Activated T-helper 2 cell treated with anti-CD3 and anti-CD28 coated beads, Interferon-gamma antibody, Interleukin-2, Interleukin-4, amounts not matched to agents 10 μg/mL and 5 μg/mL and 100 μg/mL, durations not matched to agents 14 hours and 24 hours and 36 hours (primary cell): ENCODE results near the gene BAG2. TPM values are rescaled to one million over a fixed set of nuclear protein-coding genes. Genes with fewer than 3 reads are reported as not detected.

Experiments used
- DNase-seq: peaks from one replicate; pipeline ENCODE4 v3.0.0; 2021; ENCODE audit warnings: low spot score
- H3K27ac Mint-ChIP-seq: one replicate; pipeline ENCODE4 v1.8.0; 2021; ENCODE audit warnings: mixed read lengths
- H3K27me3 Mint-ChIP-seq: one replicate; pipeline ENCODE4 v1.8.0; 2021; ENCODE audit warnings: low read depth, mixed read lengths
- H3K36me3 Mint-ChIP-seq: one replicate; pipeline ENCODE4 v1.8.0; 2021; ENCODE audit warnings: low read depth, mixed read lengths
- H3K4me1 Mint-ChIP-seq: one replicate; pipeline ENCODE4 v1.8.0; 2021; ENCODE audit warnings: low read depth, mixed read lengths
- H3K4me3 Mint-ChIP-seq: one replicate; pipeline ENCODE4 v1.8.0; 2021; ENCODE audit warnings: low read depth, mild to moderate bottlenecking, moderate library complexity, mixed read lengths
- H3K9me3 Mint-ChIP-seq: one replicate; pipeline ENCODE4 v1.8.0; 2021; ENCODE audit warnings: mixed read lengths
- intact Hi-C: fragments of 100-400 bp; cut with micrococcal nuclease; formaldehyde crosslinking; loops from one replicate; pipeline ENCODE4 v1.15.1; 2023
- total RNA-seq: library from RNA; stranded (reverse); gene quantifications from 2 replicates; pipeline ENCODE4 v1.2.3, GENCODE V29; 2022

Gene BAG2
- total RNA-seq, 1 donor from 2014 or later = 14.3 TPM

DNA sequence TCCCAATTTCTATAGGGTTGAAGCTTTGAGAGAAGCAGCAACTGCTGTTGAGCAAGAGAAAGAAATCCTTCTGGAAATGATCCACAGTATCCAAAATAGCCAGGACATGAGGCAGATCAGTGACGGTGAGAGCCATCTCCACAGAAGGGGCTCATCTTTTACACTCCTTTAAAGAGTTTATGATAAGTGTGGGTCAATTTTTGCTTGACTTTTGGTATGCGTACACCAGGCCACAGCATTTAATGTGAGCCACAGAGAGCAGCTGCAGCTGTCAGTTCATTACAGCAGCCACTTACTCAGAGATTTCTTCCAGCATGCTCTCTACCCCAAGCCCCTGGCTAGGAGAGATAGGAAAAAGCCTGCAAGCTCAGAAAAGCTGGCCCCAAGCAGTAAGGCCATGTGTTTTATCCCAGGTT is 9.9 kb downstream of the BAG2 start:
- peaks cover 31% of the 10 kb centered on the region for H3K4me1 Mint-ChIP-seq

DNA sequence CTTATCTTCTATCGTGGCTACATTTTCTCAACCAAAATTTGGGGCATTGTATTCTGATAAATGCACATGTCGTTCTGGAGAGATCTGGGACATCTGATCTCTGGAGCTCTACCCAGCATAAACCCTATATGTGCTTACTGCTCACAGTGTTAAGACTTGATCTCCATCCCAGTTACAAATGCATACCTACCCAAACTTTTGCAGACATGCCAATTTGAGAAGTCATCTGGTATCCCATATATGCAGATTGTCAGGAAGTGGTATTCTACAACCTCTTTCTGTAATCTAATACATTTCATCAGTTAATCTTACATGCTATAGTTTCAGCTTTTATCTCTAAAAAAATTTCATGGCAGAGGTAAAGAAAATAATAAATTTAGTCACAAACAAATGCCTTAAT is 11.2 kb downstream of the BAG2 start:
- intact Hi-C loops = no loop called here
- Mint-ChIP-seq H3K4me3 (no peak overlapping the region), H3K27me3 (no peaks in the 10 kb centered on the region)

More for the DNA sequence above, 9.9 kb downstream of the BAG2 start:
- no peak overlapping the region for H3K4me3 Mint-ChIP-seq
- peaks cover 74% of the 10 kb centered on the region for H3K36me3 Mint-ChIP-seq
- peak overlapping the region; percentile 39 for H3K27ac Mint-ChIP-seq
- no peaks in the 10 kb centered on the region for H3K9me3 Mint-ChIP-seq
- DNase-seq = no peak
- no peaks in the 10 kb centered on the region for H3K27me3 Mint-ChIP-seq
- intact Hi-C loops = no loop called here

GRCh38 chr6:57190140-57190539 is 18.0 kb downstream of the BAG2 start:
- no peak overlapping the region for H3K4me3 Mint-ChIP-seq
- H3K27ac Mint-ChIP-seq = no peak overlapping the region
- peaks cover 44% of the 10 kb centered on the region for H3K36me3 Mint-ChIP-seq
- DNase-seq = no peak
- intact Hi-C loops = loop anchor here (5.0 kb wide), 1 partner anchor 127 kb away; the partner anchor contains the start of gene PRIM2
- H3K4me1 Mint-ChIP-seq = peaks cover 5% of the 10 kb centered on the region
- H3K9me3 Mint-ChIP-seq = no peaks in the 10 kb centered on the region
- no peaks in the 10 kb centered on the region for H3K27me3 Mint-ChIP-seq

More for the DNA sequence above, 11.2 kb downstream of the BAG2 start:
- no peak overlapping the region for H3K27ac Mint-ChIP-seq
- peaks cover 23% of the 10 kb centered on the region for H3K4me1 Mint-ChIP-seq
- no peaks in the 10 kb centered on the region for H3K9me3 Mint-ChIP-seq
- H3K36me3 Mint-ChIP-seq = peaks cover 73% of the 10 kb centered on the region
- no peak for DNase-seq

- no peaks in the 10 kb centered on the region for H3K27me3 Mint-ChIP-seq
- H3K36me3 Mint-ChIP-seq = peaks cover 33% of the 10 kb centered on the region
- H3K4me1 Mint-ChIP-seq = no peaks in the 10 kb centered on the region
- no peak overlapping the region for H3K4me3 Mint-ChIP-seq
- H3K27ac Mint-ChIP-seq = no peak overlapping the region
- intact Hi-C loops = loop anchor here (5.0 kb wide), 1 partner anchor 124 kb away; the partner anchor contains the start of gene PRIM2
- DNase-seq = no peak
- no peaks in the 10 kb centered on the region for H3K9me3 Mint-ChIP-seq
Observed at GRCh38 chr6:57193177-57193576, 21.1 kb downstream of the BAG2 start.

GRCh38 chr6:57195457-57195856 is 23.3 kb downstream of the BAG2 start:
- intact Hi-C loops = no loop called here
- Mint-ChIP-seq H3K27me3 (no peaks in the 10 kb centered on the region), H3K27ac (no peak overlapping the region), H3K9me3 (no peaks in the 10 kb centered on the region), H3K4me3 (no peak overlapping the region), H3K36me3 (peaks cover 23% of the 10 kb centered on the region), H3K4me1 (peaks cover 3% of the 10 kb centered on the region)
- DNase-seq = no peak

DNA sequence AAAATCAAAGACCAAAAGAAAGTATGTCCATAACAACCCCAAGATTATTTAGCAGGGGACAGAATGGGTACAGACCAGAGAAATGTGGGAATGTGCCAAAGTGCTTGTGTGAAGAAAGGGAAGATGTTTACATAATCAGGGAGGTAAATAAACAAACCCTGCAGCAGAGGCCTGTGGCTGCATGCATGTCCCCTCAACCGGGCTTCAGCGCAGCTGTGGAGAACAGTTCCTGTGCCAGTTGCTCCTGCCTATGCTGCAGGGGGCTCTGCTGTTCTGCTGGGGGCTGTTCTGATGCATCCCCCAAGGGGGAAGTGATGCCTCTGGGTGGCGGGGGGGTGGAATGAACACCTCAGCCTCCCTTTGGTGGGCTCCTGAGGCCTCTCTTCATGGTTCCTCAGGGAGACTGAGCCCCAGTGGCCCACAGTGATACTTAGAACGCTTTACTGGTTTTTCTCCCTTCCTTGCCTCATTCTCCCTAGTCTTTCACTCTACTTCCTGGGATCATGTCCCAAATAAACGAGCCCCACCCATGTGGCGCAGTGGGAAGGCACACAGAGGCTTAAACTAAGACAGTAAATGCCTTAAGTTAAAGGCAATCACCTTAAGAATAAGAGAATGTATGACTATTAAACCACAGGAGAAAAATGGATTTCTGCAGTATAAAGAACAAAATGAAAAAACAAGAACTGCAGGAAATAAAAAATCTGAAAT is 27.0 kb downstream of the BAG2 start:
- H3K9me3 Mint-ChIP-seq = no peaks in the 10 kb centered on the region
- intact Hi-C loops = no loop called here
- H3K4me1 Mint-ChIP-seq = peaks cover 3% of the 10 kb centered on the region
- H3K27me3 Mint-ChIP-seq = no peaks in the 10 kb centered on the region
- peaks cover 6% of the 10 kb centered on the region for H3K36me3 Mint-ChIP-seq
- H3K4me3 Mint-ChIP-seq = no peak overlapping the region
- no peak overlapping the region for H3K27ac Mint-ChIP-seq
- DNase-seq = no peak

GRCh38 chr6:57201718-57202117 is 29.6 kb downstream of the BAG2 start:
- no peak for DNase-seq
- Mint-ChIP-seq H3K9me3 (no peaks in the 10 kb centered on the region), H3K27ac (no peak overlapping the region), H3K36me3 (peaks cover 4% of the 10 kb centered on the region), H3K4me3 (no peak overlapping the region), H3K27me3 (no peaks in the 10 kb centered on the region), H3K4me1 (peaks cover 16% of the 10 kb centered on the region)
- intact Hi-C loops = loop anchor here (10.0 kb wide), 1 partner anchor 63 kb away; no protein-coding TSS in a partner anchor

DNA sequence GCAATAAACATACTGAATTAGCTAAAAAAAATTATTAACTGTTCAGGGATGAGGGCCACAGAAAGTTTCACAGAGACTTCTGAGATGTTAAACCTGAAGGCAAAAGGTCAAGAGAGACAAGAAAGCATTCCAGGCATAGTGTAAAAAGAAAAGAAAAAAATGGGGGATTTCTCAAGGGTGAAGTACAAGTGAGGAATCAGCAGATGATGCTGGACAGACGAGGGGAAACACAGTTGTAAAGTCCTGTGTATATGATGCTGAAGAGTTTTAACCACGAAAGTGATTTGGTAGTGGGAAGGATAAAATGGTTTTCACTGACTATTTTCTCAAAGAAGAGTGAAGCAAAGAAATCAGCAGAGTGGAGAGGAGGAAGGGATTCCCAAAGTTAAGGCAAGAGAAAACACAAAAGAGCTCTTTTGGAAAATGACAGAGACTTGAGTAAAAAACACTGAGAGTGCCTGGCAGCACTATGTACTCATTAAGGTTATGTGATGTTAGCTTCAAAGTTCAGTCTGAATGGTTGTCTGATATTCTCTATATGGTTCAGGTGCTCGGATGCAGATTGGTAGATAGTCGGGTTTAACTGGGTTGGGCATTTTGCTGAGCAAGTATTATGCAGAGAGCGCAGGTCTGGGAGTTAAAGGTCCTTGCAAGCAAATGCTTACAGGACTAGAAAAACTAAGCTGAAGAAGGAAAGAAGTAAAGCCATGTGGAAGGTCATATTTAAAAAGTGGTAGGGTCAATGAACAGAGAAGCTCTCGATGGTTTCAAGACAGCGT is 33.6 kb downstream of the BAG2 start:
- peaks cover 26% of the 10 kb centered on the region for H3K4me1 Mint-ChIP-seq
- H3K36me3 Mint-ChIP-seq = peaks cover 7% of the 10 kb centered on the region
- intact Hi-C loops = loop anchor here (2.0 to 10.0 kb wide), 3 partner anchors 33 to 112 kb away; partner anchors contain the start of genes BAG2 and PRIM2
- DNase-seq = no peak
- H3K9me3 Mint-ChIP-seq = no peaks in the 10 kb centered on the region
- H3K4me3 Mint-ChIP-seq = no peak overlapping the region
- H3K27me3 Mint-ChIP-seq = no peaks in the 10 kb centered on the region
- H3K27ac Mint-ChIP-seq = no peak overlapping the region

DNA sequence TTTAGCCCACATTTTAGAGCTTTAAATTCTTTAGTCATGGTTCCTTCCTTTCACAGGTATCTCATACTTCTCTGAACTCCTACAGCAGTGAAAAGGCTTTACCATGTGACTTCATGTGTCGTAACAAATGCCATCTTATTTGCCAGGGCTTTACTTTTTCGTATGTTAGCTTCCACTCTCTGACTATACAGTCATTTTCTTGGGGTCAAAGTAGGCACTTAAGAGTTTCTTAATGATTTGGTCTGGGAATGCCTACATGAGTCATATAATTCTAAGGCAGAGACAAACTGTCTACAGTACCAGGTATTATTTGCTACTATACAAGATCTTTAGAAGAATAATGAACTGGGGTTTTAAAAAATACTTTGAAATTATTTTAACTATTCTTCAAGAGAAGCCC is 35.0 kb downstream of the BAG2 start:
- no peaks in the 10 kb centered on the region for H3K27me3 Mint-ChIP-seq
- peaks cover 7% of the 10 kb centered on the region for H3K36me3 Mint-ChIP-seq
- peaks cover 27% of the 10 kb centered on the region for H3K4me1 Mint-ChIP-seq
- DNase-seq = no peak
- no peak overlapping the region for H3K27ac Mint-ChIP-seq
- intact Hi-C loops = loop anchor here (1.0 to 10.0 kb wide), 5 partner anchors 15 to 110 kb away; partner anchors contain the start of genes BAG2, PRIM2 and RAB23
- no peaks in the 10 kb centered on the region for H3K9me3 Mint-ChIP-seq
- no peak overlapping the region for H3K4me3 Mint-ChIP-seq

- Mint-ChIP-seq H3K4me1 (peaks cover 27% of the 10 kb centered on the region), H3K27ac (peak overlapping the region; percentile 39), H3K36me3 (peaks cover 7% of the 10 kb centered on the region), H3K9me3 (no peaks in the 10 kb centered on the region), H3K4me3 (no peak overlapping the region), H3K27me3 (no peaks in the 10 kb centered on the region)
- DNase-seq = no peak
- intact Hi-C loops = loop anchor here (1.0 to 10.0 kb wide), 5 partner anchors 14 to 109 kb away; partner anchors contain the start of genes BAG2, PRIM2 and RAB23
Observed at GRCh38 chr6:57207872-57208271, 35.7 kb downstream of the BAG2 start.

DNA sequence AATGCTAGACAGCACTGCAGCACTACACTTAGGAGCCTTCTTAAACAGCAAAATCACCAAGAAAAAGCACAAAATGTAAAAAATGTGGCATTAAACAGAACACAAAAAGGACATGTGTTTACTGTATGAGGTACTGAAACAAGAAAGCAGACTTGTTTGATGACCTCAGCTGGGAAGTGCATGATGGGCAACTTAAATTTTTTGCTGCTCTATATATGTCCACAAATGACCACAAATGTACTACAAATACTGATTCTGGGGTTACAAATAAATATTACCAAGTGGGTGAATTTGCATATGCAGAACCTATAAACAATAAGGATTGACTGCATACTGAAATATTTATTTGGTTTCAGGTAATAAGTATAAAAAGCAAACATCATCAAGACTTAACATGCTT is 36.9 kb downstream of the BAG2 start:
- DNase-seq = no peak
- H3K9me3 Mint-ChIP-seq = no peaks in the 10 kb centered on the region

GRCh38 chr6:57210060-57210459 is 37.9 kb downstream of the BAG2 start:
- H3K27ac Mint-ChIP-seq = no peak overlapping the region
- no peak for DNase-seq
- intact Hi-C loops = no loop called here
- H3K9me3 Mint-ChIP-seq = peaks cover 5% of the 10 kb centered on the region
- H3K4me3 Mint-ChIP-seq = no peak overlapping the region
- H3K36me3 Mint-ChIP-seq = peaks cover 17% of the 10 kb centered on the region
- H3K4me1 Mint-ChIP-seq = peaks cover 45% of the 10 kb centered on the region
- H3K27me3 Mint-ChIP-seq = no peaks in the 10 kb centered on the region

More for the DNA sequence above, 36.9 kb downstream of the BAG2 start:
- intact Hi-C loops = loop anchor here (5.0 to 10.0 kb wide), 2 partner anchors 56 to 108 kb away; partner anchors contain the start of gene PRIM2
- no peak overlapping the region for H3K27ac Mint-ChIP-seq
- H3K27me3 Mint-ChIP-seq = no peaks in the 10 kb centered on the region
- H3K4me3 Mint-ChIP-seq = no peak overlapping the region
- peaks cover 35% of the 10 kb centered on the region for H3K4me1 Mint-ChIP-seq
- H3K36me3 Mint-ChIP-seq = peaks cover 8% of the 10 kb centered on the region

DNA sequence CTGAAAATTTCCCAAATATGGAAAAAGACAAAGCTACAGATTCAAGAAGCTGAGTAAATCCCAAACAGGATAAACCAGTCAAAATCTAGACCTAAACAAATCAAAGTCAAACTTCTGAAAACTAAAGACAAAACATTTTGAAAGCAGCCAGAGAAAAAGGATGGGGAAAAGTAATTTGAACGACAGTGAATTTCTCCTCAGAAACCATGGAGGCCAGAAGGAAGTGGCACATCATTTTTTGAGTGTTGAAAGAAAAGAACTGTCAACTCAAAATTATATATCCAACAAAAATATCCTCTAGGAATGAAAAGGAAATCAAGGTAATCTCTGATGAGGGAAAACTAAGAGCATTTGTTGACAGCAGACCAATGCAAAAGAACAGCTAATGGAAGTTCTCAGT is 43.1 kb downstream of the BAG2 start:
- Mint-ChIP-seq H3K27me3 (peaks cover 2% of the 10 kb centered on the region), H3K27ac (no peak overlapping the region), H3K4me3 (no peak overlapping the region), H3K9me3 (peaks cover 12% of the 10 kb centered on the region), H3K36me3 (peaks cover 21% of the 10 kb centered on the region), H3K4me1 (peaks cover 34% of the 10 kb centered on the region)
- DNase-seq = no peak
- intact Hi-C loops = no loop called here
